H9 (cell line): ENCODE measurements around the gene STX7. TPM values are rescaled to one million over a fixed set of nuclear protein-coding genes. Genes with fewer than 3 reads are reported as not detected.
"Not testable (repeated sequence)": the region's sequence is repeated elsewhere in the genome, so short reads cannot be mapped to it uniquely, and the experiment has no call there.

ENCODE experiments used
- DNase-seq: peaks from one replicate; pipeline ENCODE4 v3.0.0-alpha.2; 2017
- H2AFZ ChIP-seq: one replicate; pipeline ENCODE4 v1.6.1; 2013; ENCODE audit warnings: mild to moderate bottlenecking, low read length, control low read depth, moderate library complexity
- H2AK5ac ChIP-seq: 2 replicates; pipeline ENCODE4 v1.6.1; 2013; ENCODE audit warnings: low read length, control low read depth, mixed read lengths; ENCODE audit not compliant: insufficient read length
- H2BK120ac ChIP-seq: one replicate; pipeline ENCODE4 v1.6.1; 2013; ENCODE audit warnings: low read depth, mild to moderate bottlenecking, low read length, control low read depth, inconsistent platforms; ENCODE audit not compliant: poor library complexity, severe bottlenecking
- H2BK12ac ChIP-seq: 2 replicates; pipeline ENCODE4 v1.6.1; 2013; ENCODE audit warnings: low read length, control low read depth, mixed read lengths, low read depth; ENCODE audit not compliant: insufficient read length
- H2BK15ac ChIP-seq: 2 replicates; pipeline ENCODE4 v1.6.1; 2013; ENCODE audit warnings: low read depth, low read length, control low read depth
- H2BK20ac ChIP-seq: one replicate; pipeline ENCODE4 v1.6.1; 2013; ENCODE audit warnings: low read depth, mild to moderate bottlenecking, low read length, control low read depth, inconsistent platforms; ENCODE audit not compliant: poor library complexity, severe bottlenecking
- H2BK5ac ChIP-seq: 2 replicates; pipeline ENCODE4 v1.6.1; 2013; ENCODE audit warnings: low read length, control low read depth, mixed read lengths; ENCODE audit not compliant: insufficient read length
- H3K14ac ChIP-seq: 2 replicates; pipeline ENCODE4 v1.6.1; 2013; ENCODE audit warnings: low read length, control low read depth; ENCODE audit not compliant: insufficient read depth
- H3K18ac ChIP-seq: 2 replicates; pipeline ENCODE4 v1.6.1; 2013; ENCODE audit warnings: low read depth, mild to moderate bottlenecking, mixed read lengths, low read length, control low read depth; ENCODE audit not compliant: insufficient read length
- H3K23ac ChIP-seq: 2 replicates; pipeline ENCODE4 v1.6.1; 2013; ENCODE audit warnings: low read length, control low read depth, mixed read lengths, low read depth; ENCODE audit not compliant: insufficient read length
- H3K23me2 ChIP-seq: 2 replicates; pipeline ENCODE4 v1.6.1; 2013; ENCODE audit warnings: low read depth, mild to moderate bottlenecking, mixed read lengths, low read length, control low read depth; ENCODE audit not compliant: insufficient read length, poor library complexity, severe bottlenecking
- H3K27ac ChIP-seq: 2 replicates; pipeline ENCODE4 v1.5.1; 2013; ENCODE audit warnings: low read length, control low read depth, mixed read lengths, low read depth; ENCODE audit not compliant: insufficient read length
- H3K27me3 ChIP-seq: 2 replicates; pipeline ENCODE4 v1.6.1; 2013; ENCODE audit warnings: low read length, control low read depth, inconsistent platforms; ENCODE audit not compliant: insufficient read depth
- H3K4ac ChIP-seq: 2 replicates; pipeline ENCODE4 v1.6.1; 2013; ENCODE audit warnings: low read depth, mild to moderate bottlenecking, control low read depth, inconsistent platforms, low read length, moderate library complexity
- H3K4me1 ChIP-seq: 2 replicates; pipeline ENCODE4 v1.6.1; 2013; ENCODE audit warnings: low read length, control low read depth, inconsistent platforms; ENCODE audit not compliant: insufficient read depth
- H3K4me2 ChIP-seq: 2 replicates; pipeline ENCODE4 v1.6.1; 2013; ENCODE audit warnings: low read length, control low read depth, mixed read lengths; ENCODE audit not compliant: insufficient read length, insufficient read depth
- H3K56ac ChIP-seq: 2 replicates; pipeline ENCODE4 v1.6.1; 2013; ENCODE audit warnings: low read depth, mild to moderate bottlenecking, mixed read lengths, low read length, control low read depth; ENCODE audit not compliant: insufficient read length
- H3K79me1 ChIP-seq: 2 replicates; pipeline ENCODE4 v1.6.1; 2013; ENCODE audit warnings: low read depth, mild to moderate bottlenecking, moderate library complexity, low read length, control low read depth, inconsistent platforms; ENCODE audit not compliant: insufficient read depth, poor library complexity, severe bottlenecking
- H3K79me2 ChIP-seq: 2 replicates; pipeline ENCODE4 v1.6.1; 2013; ENCODE audit warnings: low read length, control low read depth, inconsistent platforms; ENCODE audit not compliant: insufficient read depth
- H3K9ac ChIP-seq: 2 replicates; pipeline ENCODE4 v1.6.1; 2013; ENCODE audit warnings: low read length, control low read depth, mixed read lengths; ENCODE audit not compliant: insufficient read length; ENCODE audit errors: extremely low read depth
- H3K9me3 ChIP-seq: one replicate; pipeline ENCODE4 v1.6.1; 2013; ENCODE audit warnings: low read depth, low read length, inconsistent platforms; ENCODE audit not compliant: control insufficient read depth
- H3T11ph ChIP-seq: one replicate; pipeline ENCODE4 v1.6.1; 2013; ENCODE audit warnings: mild to moderate bottlenecking, low read length, control low read depth, inconsistent platforms
- H4K20me1 ChIP-seq: one replicate; pipeline ENCODE4 v1.6.1; 2013; ENCODE audit not compliant: control insufficient read depth, insufficient read length, insufficient read depth
- H4K5ac ChIP-seq: 2 replicates; pipeline ENCODE4 v1.6.1; 2013; ENCODE audit warnings: low read depth, mild to moderate bottlenecking, mixed read lengths, low read length, control low read depth; ENCODE audit not compliant: insufficient read length
- H4K8ac ChIP-seq: replicated peaks from 2 replicates; pipeline ENCODE4 v1.6.1; 2013; ENCODE audit warnings: low read length, control low read depth, mixed read lengths, low read depth; ENCODE audit not compliant: insufficient read length
- H4K91ac ChIP-seq: 2 replicates; pipeline ENCODE4 v1.6.1; 2013; ENCODE audit warnings: low read depth, mild to moderate bottlenecking, moderate library complexity, mixed read lengths, low read length, control low read depth; ENCODE audit not compliant: insufficient read length
- H3K27ac Mint-ChIP-seq, 3 experiments: 2 replicates in 2 of 3; 3 replicates in 1 of 3; pipeline ENCODE4 v1.8.0; 2020 to 2021; ENCODE audit warnings: mixed read lengths in 3 of 3, mild to moderate bottlenecking in 1 of 3, moderate library complexity in 1 of 3
- H3K27me3 Mint-ChIP-seq: 2 replicates; pipeline ENCODE4 v1.8.0; 2021; ENCODE audit warnings: low read depth, mild to moderate bottlenecking, moderate library complexity, mixed read lengths
- H3K36me3 Mint-ChIP-seq, 3 experiments: 2 replicates in 2 of 3; 3 replicates in 1 of 3; pipeline ENCODE4 v1.8.0; 2020 to 2021; ENCODE audit warnings: low read depth in 3 of 3, mixed read lengths in 3 of 3; ENCODE audit not compliant: insufficient read depth in 1 of 3
- H3K4me1 Mint-ChIP-seq, 2 experiments: 2 replicates each; pipeline ENCODE4 v1.8.0; 2020; ENCODE audit warnings: mixed read lengths in 2 of 2
- H3K4me3 Mint-ChIP-seq, 2 experiments: 2 replicates in 1 of 2; 3 replicates in 1 of 2; pipeline ENCODE4 v1.8.0; 2020 to 2021; ENCODE audit warnings: mild to moderate bottlenecking in 2 of 2, mixed read lengths in 2 of 2, moderate library complexity in 1 of 2
- H3K9me3 Mint-ChIP-seq, 2 experiments: 2 replicates in 1 of 2; 3 replicates in 1 of 2; pipeline ENCODE4 v1.8.0; 2020; ENCODE audit warnings: mild to moderate bottlenecking in 2 of 2, mixed read lengths in 2 of 2, moderate library complexity in 1 of 2
- WGBS: extraction: QIAGEN DNeasy Blood & Tissue Kit; methylation state at CpG from one replicate; pipeline ENCODE4 v1.1.7; 2013; ENCODE audit warnings: missing lambda C conversion rate, low lambda C conversion rate, mixed read lengths; ENCODE audit not compliant: insufficient read length; ENCODE audit errors: extremely low coverage; 5-methylcytosine and 5-hydroxymethylcytosine counted together
- total RNA-seq: library from RNA; stranded (reverse); gene quantifications from 2 replicates; pipeline ENCODE4 v1.2.1, GENCODE V29; 2021
- TF ChIP-seq, protein P1 (sequence below): fragments of 200-600 bp; sonication (generic); conservative IDR thresholded peaks from 3 replicates; pipeline ENCODE4 v1.8.0; 2021; ENCODE audit warnings: antibody characterized with exemption, mild to moderate bottlenecking

The STX7 gene
- total RNA-seq, 1 experiment from 2014 or later, result 30.0 TPM

DNA sequence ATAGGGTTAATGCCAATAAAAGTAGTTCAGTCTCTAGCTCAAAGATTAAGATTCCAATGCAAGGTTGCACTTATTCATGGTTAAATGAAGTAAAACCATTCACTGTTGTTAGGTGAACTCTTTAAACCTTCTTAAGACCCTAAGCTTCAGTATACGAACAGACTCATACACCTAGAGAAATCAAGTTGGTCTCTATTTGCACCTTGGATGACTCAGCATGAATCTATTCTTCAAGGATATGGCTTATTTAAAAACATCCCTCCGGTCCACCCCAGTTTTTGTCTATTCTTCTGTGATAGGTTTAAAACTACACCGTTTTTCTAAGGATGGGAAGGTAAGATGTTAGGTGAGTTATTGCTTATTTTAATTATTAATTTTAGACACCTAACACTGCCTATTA, 24.2 kb upstream of the STX7 start:
- H3K9me3 Mint-ChIP-seq, result peaks cover 7 to 14% of the 10 kb centered on the region in 2 experiments
- TF ChIP-seq, protein P1, sequence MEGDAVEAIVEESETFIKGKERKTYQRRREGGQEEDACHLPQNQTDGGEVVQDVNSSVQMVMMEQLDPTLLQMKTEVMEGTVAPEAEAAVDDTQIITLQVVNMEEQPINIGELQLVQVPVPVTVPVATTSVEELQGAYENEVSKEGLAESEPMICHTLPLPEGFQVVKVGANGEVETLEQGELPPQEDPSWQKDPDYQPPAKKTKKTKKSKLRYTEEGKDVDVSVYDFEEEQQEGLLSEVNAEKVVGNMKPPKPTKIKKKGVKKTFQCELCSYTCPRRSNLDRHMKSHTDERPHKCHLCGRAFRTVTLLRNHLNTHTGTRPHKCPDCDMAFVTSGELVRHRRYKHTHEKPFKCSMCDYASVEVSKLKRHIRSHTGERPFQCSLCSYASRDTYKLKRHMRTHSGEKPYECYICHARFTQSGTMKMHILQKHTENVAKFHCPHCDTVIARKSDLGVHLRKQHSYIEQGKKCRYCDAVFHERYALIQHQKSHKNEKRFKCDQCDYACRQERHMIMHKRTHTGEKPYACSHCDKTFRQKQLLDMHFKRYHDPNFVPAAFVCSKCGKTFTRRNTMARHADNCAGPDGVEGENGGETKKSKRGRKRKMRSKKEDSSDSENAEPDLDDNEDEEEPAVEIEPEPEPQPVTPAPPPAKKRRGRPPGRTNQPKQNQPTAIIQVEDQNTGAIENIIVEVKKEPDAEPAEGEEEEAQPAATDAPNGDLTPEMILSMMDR, result no peak
- H3K14ac ChIP-seq, result no peak overlapping the region

GRCh38 chr6:132534546-132534945, 21.6 kb upstream of the STX7 start:
- not testable (repeated sequence) for H3T11ph ChIP-seq, H4K5ac ChIP-seq, H4K91ac ChIP-seq, H3K9me3 ChIP-seq, H3K27ac Mint-ChIP-seq, H3K56ac ChIP-seq, H3K4ac ChIP-seq, H3K27me3 ChIP-seq, H2BK20ac ChIP-seq, H4K8ac ChIP-seq, H2BK12ac ChIP-seq, H2AFZ ChIP-seq, H4K20me1 ChIP-seq, H3K79me2 ChIP-seq, H3K9ac ChIP-seq, H3K4me1 ChIP-seq, H3K23me2 ChIP-seq, H3K27me3 Mint-ChIP-seq, H3K4me3 Mint-ChIP-seq, H3K23ac ChIP-seq, DNase-seq, H3K36me3 Mint-ChIP-seq, H2BK5ac ChIP-seq, H2BK15ac ChIP-seq, H3K4me1 Mint-ChIP-seq, H3K14ac ChIP-seq, H3K18ac ChIP-seq, H2BK120ac ChIP-seq, H3K79me1 ChIP-seq, H3K27ac ChIP-seq, H2AK5ac ChIP-seq, H3K4me2 ChIP-seq
- no CpG with 5 or more reads among the region's 2 CpGs for WGBS
- H3K9me3 Mint-ChIP-seq, result peaks cover 7 to 14% of the 10 kb centered on the region in 2 experiments

More for the DNA sequence above, 24.2 kb upstream of the STX7 start:
- Histone ChIP-seq H3K27ac (no peak overlapping the region), H4K20me1 (no peaks in the 10 kb centered on the region), H3T11ph (no peak overlapping the region), H3K23me2 (no peaks in the 10 kb centered on the region), H2BK20ac (no peak overlapping the region), H3K79me2 (no peaks in the 10 kb centered on the region), H3K79me1 (no peaks in the 10 kb centered on the region), H2BK15ac (no peak overlapping the region), H3K4me2 (no peak overlapping the region), H2BK12ac (no peak overlapping the region), H3K4me1 (no peaks in the 10 kb centered on the region), H2AK5ac (no peak overlapping the region), H3K4ac (no peak overlapping the region), H3K9ac (no peak overlapping the region), H2BK120ac (no peak overlapping the region), H3K9me3 (no peaks in the 10 kb centered on the region), H3K56ac (no peak overlapping the region), H2BK5ac (no peak overlapping the region), H4K8ac (no peak overlapping the region), H2AFZ (no peak overlapping the region), H3K23ac (no peak overlapping the region), H4K5ac (no peak overlapping the region), H3K27me3 (no peaks in the 10 kb centered on the region), H3K18ac (no peak overlapping the region), H4K91ac (no peak overlapping the region)
- Mint-ChIP-seq H3K4me1 (0 out of 4 replicates have a peak, but pooled peaks cover 0 to 2% of the 10 kb centered on the region in 2 experiments), H3K27ac (no peak overlapping the region), H3K4me3 (no peak overlapping the region), H3K27me3 (no peaks in the 10 kb centered on the region), H3K36me3 (peaks cover 2 to 7% (median 2%) of the 10 kb centered on the region in 3 experiments; a peak in 3 of 7 replicates)
- WGBS, result no CpG with 5 or more reads among the region's 3 CpGs
- DNase-seq, result no peak
